Suppressor macrophage (primary cell): ENCODE data around the gene ADAM8.
"Not testable (repeated sequence)": the region's sequence is repeated elsewhere in the genome, so short reads cannot be mapped to it uniquely, and the experiment has no call there.

ENCODE experiments used
- DNase-seq, 4 experiments: peaks; one replicate each; pipeline ENCODE4 v3.0.0-alpha.2; 2020 to 2022

The ADAM8 gene

GRCh38 chr10:133267829-133268228, 8.8 kb downstream of the ADAM8 start:
- DNase-seq: no peak

- DNase-seq: no peak
Observed at GRCh38 chr10:133267293-133267692, 9.4 kb downstream of the ADAM8 start.

GRCh38 chr10:133266056-133266795, 10.4 kb downstream of the ADAM8 start:
- no peak for DNase-seq

- not testable (repeated sequence) for DNase-seq
Observed at GRCh38 chr10:133265052-133265451, 11.6 kb downstream of the ADAM8 start.

- peak; percentile 53 to 77 (median 71) for DNase-seq
Observed at GRCh38 chr10:133264461-133264860, 12.2 kb downstream of the ADAM8 start.

GRCh38 chr10:133263674-133264073, 13.0 kb downstream of the ADAM8 start:
- DNase-seq: no peak

GRCh38 chr10:133262696-133263095, 14.0 kb downstream of the ADAM8 start:
- no peak for DNase-seq

- DNase-seq: peak; percentile 80 to 93 (median 88)
Observed at GRCh38 chr10:133261726-133262325, 14.8 kb downstream of the ADAM8 start.

GRCh38 chr10:133260895-133261725, 15.6 kb downstream of the ADAM8 start:
- DNase-seq: peak; percentile 76 to 89 (median 81)

- DNase-seq: no peak
Observed at GRCh38 chr10:133259602-133259989, 17.1 kb downstream of the ADAM8 start.

GRCh38 chr10:133258818-133259601, 17.7 kb downstream of the ADAM8 start:
- peak; percentile 96 to 99 (median 98) for DNase-seq

- peak; percentile 44 to 72 (median 64) for DNase-seq
Observed at GRCh38 chr10:133258066-133258817, 18.4 kb downstream of the ADAM8 start.

GRCh38 chr10:133257489-133258065, 19.1 kb downstream of the ADAM8 start:
- peak; percentile 77 to 89 (median 84) for DNase-seq

GRCh38 chr10:133255323-133255722, 21.3 kb downstream of the ADAM8 start:
- no peak for DNase-seq

GRCh38 chr10:133254421-133255120, 22.1 kb downstream of the ADAM8 start:
- DNase-seq: no peak

- peak in 3 of 4 experiments; percentile 56 to 69 (median 66) for DNase-seq
Observed at GRCh38 chr10:133253361-133253955, 23.2 kb downstream of the ADAM8 start.

- DNase-seq: no peak
Observed at GRCh38 chr10:133252223-133252552, 24.5 kb downstream of the ADAM8 start.

GRCh38 chr10:133251388-133252222, 25.1 kb downstream of the ADAM8 start:
- no peak for DNase-seq

GRCh38 chr10:133249975-133250754, 26.5 kb downstream of the ADAM8 start:
- no peak for DNase-seq
